HG02885 (cell line): Measurements from ENCODE around the gene TCN1.

Source experiments
- ATAC-seq: cut with Tn5 transposase; IDR thresholded peaks from one replicate; pipeline ENCODE4 v1.9.1; 2021; ENCODE audit warnings: mild to moderate bottlenecking; ENCODE audit not compliant: unreplicated experiment, poor library complexity

Gene TCN1

DNA sequence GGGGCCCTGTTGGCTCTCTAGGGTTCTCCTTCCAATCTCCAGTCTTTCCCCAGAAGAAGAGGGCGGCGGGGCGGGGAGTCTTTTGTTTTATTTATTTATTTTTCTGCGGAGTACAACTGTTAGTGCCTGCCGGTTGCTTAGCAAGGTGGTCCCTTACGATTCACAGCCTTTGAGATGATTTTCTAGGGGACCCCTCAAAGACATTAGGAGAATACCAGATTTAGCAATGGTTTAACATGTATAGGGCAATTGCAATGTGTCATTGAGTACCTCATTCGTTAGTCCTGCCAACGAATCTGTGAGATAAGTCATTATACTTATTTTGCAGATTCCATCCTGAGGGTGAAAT lies 55.4 kb downstream of the TCN1 start:
- ATAC-seq = no peak

DNA sequence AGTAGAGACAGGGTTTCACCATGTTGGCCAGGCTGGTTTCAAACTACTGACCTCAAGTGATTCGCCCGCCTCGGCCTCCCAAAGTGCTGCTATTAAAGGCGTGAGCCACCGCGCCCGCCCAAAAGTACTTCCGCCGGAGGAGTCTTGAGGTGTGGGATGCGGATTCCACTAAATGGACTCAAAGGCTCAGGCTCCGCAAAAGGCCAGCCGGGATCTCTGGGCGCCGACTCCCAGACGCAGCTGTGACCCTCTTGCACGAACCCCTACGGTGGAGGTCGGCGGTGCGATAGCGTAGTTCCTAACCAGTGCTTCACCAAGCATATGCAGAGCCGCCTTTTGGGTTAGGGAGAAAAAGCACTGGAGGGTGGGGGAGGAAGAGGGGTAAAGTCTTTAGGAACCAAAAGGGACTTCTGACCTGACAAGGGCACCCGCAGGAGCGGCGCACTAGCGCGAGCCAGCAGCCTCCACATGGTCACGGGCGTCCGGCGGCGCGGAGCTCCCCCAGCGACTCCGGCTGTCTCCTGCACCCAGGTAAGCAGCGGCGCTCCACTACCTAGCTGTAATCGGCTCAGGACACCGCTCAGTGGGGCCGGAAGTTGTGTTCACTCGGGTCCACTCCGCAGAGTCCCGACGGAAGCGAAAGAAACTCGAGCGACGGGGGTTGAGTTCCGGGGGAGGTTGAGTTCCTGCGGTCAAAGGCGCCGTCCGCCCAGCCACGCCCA lies 55.9 kb downstream of the TCN1 start, which contains the start of gene MRPL16:
TSS of gene MRPL16 (minus strand) at position 590 of the 722 bp plus-strand sequence. CDS start at position 470, 120 bp downstream.
- peak; percentile 98 for ATAC-seq

DNA sequence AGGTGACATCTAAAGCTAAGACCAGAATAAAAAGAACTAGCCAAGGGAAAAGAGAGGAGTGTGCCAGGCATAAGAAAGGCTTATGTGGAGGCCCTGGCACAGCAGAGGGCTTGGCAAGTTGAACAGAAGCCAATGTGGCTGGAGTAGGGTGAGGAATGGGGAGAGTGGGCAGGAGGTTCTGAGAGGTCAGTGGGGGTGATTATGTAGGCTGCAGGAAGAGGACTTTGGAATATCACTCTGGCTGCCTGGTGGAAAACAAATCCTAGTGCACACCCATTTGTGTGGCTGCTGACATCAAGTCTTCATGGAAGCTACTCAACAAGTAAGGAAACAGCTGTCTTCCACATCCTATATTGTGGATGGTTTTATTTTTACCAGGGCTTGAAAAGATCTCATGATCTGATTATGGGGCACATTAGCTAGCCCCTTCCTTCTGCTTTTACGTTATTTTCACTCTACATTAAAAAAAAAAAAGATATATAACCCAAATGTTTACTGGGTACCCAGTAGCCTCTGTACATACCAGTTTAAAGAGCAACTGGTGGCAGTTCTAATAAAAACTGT lies 59.2 kb downstream of the TCN1 start:
- no peak for ATAC-seq

GRCh38 chr11:59804061-59804460 lies 62.2 kb downstream of the TCN1 start:
- no peak for ATAC-seq
